ENCODE measurements around the gene SLC10A7.

GRCh38 chr4:146347822-146348221 lies 173.9 kb downstream of the SLC10A7 start:
- TF ChIP-seq CTCF (conservative IDR thresholded peaks at IDR 0.05; ENCODE audit: low read depth in 2 of 2): no peak
- no peak for TF ChIP-seq EZH2 (IDR thresholded peaks at IDR 0.05; ENCODE audit: low read depth, unreplicated experiment)
- no peak for TF ChIP-seq JUNB (IDR thresholded peaks at IDR 0.05; ENCODE audit: unreplicated experiment)
- TF ChIP-seq ETS1 (IDR thresholded peaks at IDR 0.05): no peak
- TF ChIP-seq STAT1 (IDR thresholded peaks at IDR 0.05; ENCODE audit: unreplicated experiment): no peak
- TF ChIP-seq POLR2AphosphoS5 (IDR thresholded peaks at IDR 0.05; ENCODE audit: low read depth): no peak
- no peak for TF ChIP-seq EZH2phosphoT487 (IDR thresholded peaks at IDR 0.05; ENCODE audit: unreplicated experiment)

Measured in GM23338 (cell line).